Activated CD4-positive, alpha-beta T cell treated with anti-CD3 and anti-CD28 coated beads, Interleukin-2, amount 10 ng/mL, durations not matched to agents 24 days and 14 days (primary cell): ENCODE data around the gene OOSP2. TPM values are rescaled to one million over a fixed set of nuclear protein-coding genes. Genes with fewer than 3 reads are reported as not detected.
"Not testable (repeated sequence)": the region's sequence is repeated elsewhere in the genome, so short reads cannot be mapped to it uniquely, and the experiment has no call there.

Experiments
- DNase-seq: peaks from one replicate; pipeline ENCODE4 v3.0.0; 2022
- H3K27ac Mint-ChIP-seq: one replicate; pipeline ENCODE4 v1.8.0; 2022; ENCODE audit warnings: mild to moderate bottlenecking, mixed read lengths
- H3K27me3 Mint-ChIP-seq: one replicate; pipeline ENCODE4 v1.8.0; 2022; ENCODE audit warnings: mixed read lengths
- H3K36me3 Mint-ChIP-seq: one replicate; pipeline ENCODE4 v1.8.0; 2022; ENCODE audit warnings: low read depth, mild to moderate bottlenecking, mixed read lengths
- H3K4me1 Mint-ChIP-seq: one replicate; pipeline ENCODE4 v1.8.0; 2021; ENCODE audit warnings: mixed read lengths
- H3K4me3 Mint-ChIP-seq: one replicate; pipeline ENCODE4 v1.8.0; 2022; ENCODE audit warnings: mild to moderate bottlenecking, moderate library complexity, mixed read lengths
- H3K9me3 Mint-ChIP-seq: one replicate; pipeline ENCODE4 v1.8.0; 2021; ENCODE audit warnings: mixed read lengths
- intact Hi-C: fragments of 100-400 bp; cut with micrococcal nuclease; formaldehyde crosslinking; loops from one replicate; pipeline ENCODE4 v1.15.1; 2023
- total RNA-seq: library from RNA; stranded (reverse); gene quantifications from 2 replicates; pipeline ENCODE4 v1.2.3, GENCODE V29; 2022

Gene OOSP2
- total RNA-seq, 1 donor from 2014 or later, result not detected

- H3K27ac Mint-ChIP-seq, result no peak overlapping the region
- no peaks in the 10 kb centered on the region for H3K27me3 Mint-ChIP-seq
- H3K4me3 Mint-ChIP-seq, result no peak overlapping the region
- H3K36me3 Mint-ChIP-seq, result no peaks in the 10 kb centered on the region
- DNase-seq, result no peak
- peaks cover 5% of the 10 kb centered on the region for H3K9me3 Mint-ChIP-seq
- no peaks in the 10 kb centered on the region for H3K4me1 Mint-ChIP-seq
- intact Hi-C loops, result no loop called here
Measured at GRCh38 chr11:60059521-60060240, 19.5 kb downstream of the OOSP2 start.

- no peak for DNase-seq
- Mint-ChIP-seq H3K4me3 (no peak overlapping the region), H3K9me3 (peaks cover 5% of the 10 kb centered on the region), H3K27ac (no peak overlapping the region), H3K27me3 (no peaks in the 10 kb centered on the region), H3K4me1 (no peaks in the 10 kb centered on the region), H3K36me3 (no peaks in the 10 kb centered on the region)
- intact Hi-C loops, result no loop called here
Measured at GRCh38 chr11:60064111-60064510, 23.9 kb downstream of the OOSP2 start.

DNA sequence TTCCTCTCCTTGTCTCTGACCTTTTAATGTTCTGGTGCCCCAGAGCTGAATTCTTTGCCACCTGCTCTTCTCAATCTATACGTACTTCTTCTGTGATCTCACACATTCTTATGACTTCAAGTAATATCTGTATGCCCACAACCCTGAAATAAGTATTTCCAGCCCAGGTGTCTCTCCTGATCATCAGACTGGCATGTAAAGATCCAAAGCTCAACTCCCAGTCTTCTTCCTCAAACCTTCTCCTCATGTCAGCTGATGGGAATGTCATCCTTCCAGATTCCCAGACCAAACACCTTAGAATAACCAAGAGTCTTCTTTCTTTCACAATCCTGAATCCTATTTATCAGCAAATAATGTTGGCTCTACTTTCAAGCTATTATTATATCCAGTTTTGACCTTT is 25.6 kb downstream of the OOSP2 start:
- Mint-ChIP-seq H3K36me3 (no peaks in the 10 kb centered on the region), H3K4me1 (no peaks in the 10 kb centered on the region), H3K4me3 (no peak overlapping the region), H3K27ac (no peak overlapping the region), H3K27me3 (no peaks in the 10 kb centered on the region), H3K9me3 (peaks cover 3% of the 10 kb centered on the region)
- no peak for DNase-seq
- intact Hi-C loops, result no loop called here

DNA sequence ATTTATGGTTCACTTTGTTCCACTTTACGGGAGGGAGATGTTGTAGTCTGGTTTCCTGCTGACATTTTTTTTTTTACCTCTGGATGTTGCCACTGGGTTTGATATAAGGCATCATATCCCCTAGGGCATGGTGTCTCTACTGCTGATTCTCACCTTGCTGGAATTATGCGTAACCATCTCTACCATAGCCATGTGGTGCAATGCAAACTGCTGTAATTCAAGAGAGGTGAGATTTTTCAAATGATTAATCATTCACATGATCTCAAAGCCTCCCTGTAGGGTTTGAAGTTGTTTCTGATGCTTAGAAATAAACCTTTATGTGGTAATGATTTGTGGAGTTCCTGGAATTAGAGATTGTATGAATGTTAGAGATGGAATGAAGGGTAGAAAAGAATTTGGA is 29.2 kb downstream of the OOSP2 start:
- Mint-ChIP-seq H3K4me3 (no peak overlapping the region), H3K4me1 (no peaks in the 10 kb centered on the region), H3K9me3 (no peaks in the 10 kb centered on the region), H3K27ac (no peak overlapping the region), H3K36me3 (no peaks in the 10 kb centered on the region), H3K27me3 (no peaks in the 10 kb centered on the region)
- no peak for DNase-seq
- intact Hi-C loops, result no loop called here

DNA sequence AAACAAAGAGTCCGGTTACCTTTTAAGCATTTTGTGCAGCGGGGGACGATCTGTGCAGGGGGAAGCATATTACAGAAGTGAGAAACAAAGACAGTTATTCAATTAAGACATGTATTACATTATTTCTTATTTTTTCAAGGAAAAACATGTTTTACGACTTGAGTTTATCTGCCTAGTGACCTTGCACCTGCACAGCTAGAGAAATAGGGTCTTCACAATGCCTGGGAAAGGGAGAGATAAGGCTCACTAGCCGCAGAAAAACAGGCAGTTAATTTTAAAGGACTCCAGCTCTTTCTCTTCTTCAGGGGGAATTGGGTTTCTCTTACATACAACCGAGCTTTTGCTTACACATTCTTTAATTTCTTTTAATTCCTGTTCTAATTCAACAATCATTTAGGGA is 31.4 kb downstream of the OOSP2 start:
- H3K36me3 Mint-ChIP-seq, H3K27me3 Mint-ChIP-seq, H3K9me3 Mint-ChIP-seq, DNase-seq, H3K4me3 Mint-ChIP-seq, intact Hi-C loops, H3K4me1 Mint-ChIP-seq, H3K27ac Mint-ChIP-seq: not testable (repeated sequence)

GRCh38 chr11:60077216-60077817 is 37.1 kb downstream of the OOSP2 start:
- no peak for DNase-seq
- H3K9me3 Mint-ChIP-seq, result no peaks in the 10 kb centered on the region

GRCh38 chr11:60077981-60078380 is 37.8 kb downstream of the OOSP2 start:
- DNase-seq, result no peak
- intact Hi-C loops, result no loop called here
- Mint-ChIP-seq H3K27ac (no peak overlapping the region), H3K9me3 (no peaks in the 10 kb centered on the region), H3K4me1 (no peaks in the 10 kb centered on the region), H3K36me3 (no peaks in the 10 kb centered on the region), H3K4me3 (no peak overlapping the region), H3K27me3 (no peaks in the 10 kb centered on the region)

More at GRCh38 chr11:60077216-60077817, 37.1 kb downstream of the OOSP2 start:
- Mint-ChIP-seq H3K27ac (no peak overlapping the region), H3K27me3 (no peaks in the 10 kb centered on the region), H3K4me1 (no peaks in the 10 kb centered on the region), H3K4me3 (no peak overlapping the region), H3K36me3 (no peaks in the 10 kb centered on the region)
- intact Hi-C loops, result no loop called here

- Mint-ChIP-seq H3K4me3 (no peak overlapping the region), H3K27me3 (no peaks in the 10 kb centered on the region), H3K36me3 (no peaks in the 10 kb centered on the region), H3K9me3 (no peaks in the 10 kb centered on the region), H3K4me1 (no peaks in the 10 kb centered on the region), H3K27ac (no peak overlapping the region)
- no peak for DNase-seq
- intact Hi-C loops, result no loop called here
Measured at GRCh38 chr11:60078745-60079144, 38.5 kb downstream of the OOSP2 start.

DNA sequence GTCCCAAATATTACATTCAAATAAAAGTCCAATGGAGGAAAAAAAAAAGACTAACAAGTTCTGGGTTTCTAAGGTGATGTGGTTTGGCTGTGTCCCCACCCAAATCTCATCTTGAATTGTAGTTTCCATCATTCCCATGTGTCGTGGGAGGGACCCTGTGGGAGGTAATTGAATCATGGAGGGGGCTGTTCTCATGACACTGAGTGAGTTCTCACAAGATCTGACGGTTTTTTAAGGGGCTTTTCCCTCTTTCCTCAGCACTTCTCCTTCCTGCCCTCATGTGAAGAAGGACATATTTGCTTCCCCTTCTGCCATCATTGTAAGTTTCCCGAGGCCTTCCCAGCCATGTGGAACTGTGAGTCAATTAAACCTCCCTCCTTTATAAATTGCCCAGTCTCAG is 40.3 kb downstream of the OOSP2 start:
- Mint-ChIP-seq H3K4me3 (no peak overlapping the region), H3K9me3 (no peaks in the 10 kb centered on the region), H3K36me3 (no peaks in the 10 kb centered on the region), H3K27ac (no peak overlapping the region), H3K27me3 (peaks cover 3% of the 10 kb centered on the region), H3K4me1 (no peaks in the 10 kb centered on the region)
- DNase-seq, result no peak
- intact Hi-C loops, result no loop called here

GRCh38 chr11:60084631-60085273 is 44.5 kb downstream of the OOSP2 start:
- Mint-ChIP-seq H3K4me3 (no peak overlapping the region), H3K4me1 (no peaks in the 10 kb centered on the region), H3K27me3 (peaks cover 3% of the 10 kb centered on the region), H3K27ac (no peak overlapping the region), H3K36me3 (no peaks in the 10 kb centered on the region), H3K9me3 (no peaks in the 10 kb centered on the region)
- no peak for DNase-seq
- intact Hi-C loops, result no loop called here

GRCh38 chr11:60085909-60086308 is 45.7 kb downstream of the OOSP2 start:
- intact Hi-C loops, result no loop called here
- Mint-ChIP-seq H3K4me1 (no peaks in the 10 kb centered on the region), H3K9me3 (no peaks in the 10 kb centered on the region), H3K36me3 (no peaks in the 10 kb centered on the region), H3K27ac (no peak overlapping the region), H3K4me3 (no peak overlapping the region), H3K27me3 (peaks cover 3% of the 10 kb centered on the region)
- no peak for DNase-seq

DNA sequence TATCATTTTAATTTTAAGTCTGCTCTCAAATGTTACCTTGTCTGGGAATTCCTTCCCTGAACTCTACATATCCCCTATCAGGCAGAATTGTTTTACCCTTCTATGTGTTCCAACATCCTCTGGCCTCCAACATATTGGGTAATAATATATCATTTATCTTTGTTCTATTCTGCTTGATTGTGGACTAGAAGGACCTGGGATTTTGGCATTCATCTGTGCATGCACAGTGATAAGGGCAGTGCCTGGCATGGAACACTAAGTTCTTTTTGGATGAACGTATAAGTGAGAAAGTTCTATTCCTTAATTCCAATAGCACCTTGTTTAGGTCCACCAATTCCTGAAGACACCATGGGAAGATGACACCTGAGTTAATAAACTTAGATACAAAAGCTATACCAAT is 47.0 kb downstream of the OOSP2 start:
- intact Hi-C loops, result no loop called here
- DNase-seq, result no peak
- H3K4me3 Mint-ChIP-seq, result no peak overlapping the region

GRCh38 chr11:60088364-60088763 is 48.2 kb downstream of the OOSP2 start, which contains the start of gene MS4A2:
MS4A2 (plus strand) TSS chr11:60088664; CDS start chr11:60088766, 102 bp downstream.
- Mint-ChIP-seq H3K27ac (no peak within 1 kb of the TSS), H3K4me1 (no peaks in the 10 kb centered on the region), H3K27me3 (peaks cover 3% of the 10 kb centered on the region), H3K36me3 (no peaks in the 10 kb centered on the region), H3K4me3 (no peak within 1 kb of the TSS), H3K9me3 (no peaks in the 10 kb centered on the region)
- intact Hi-C loops, result no loop called here
- DNase-seq, result no peak

More for the DNA sequence above, 47.0 kb downstream of the OOSP2 start:
- Mint-ChIP-seq H3K27ac (no peak overlapping the region), H3K27me3 (peaks cover 3% of the 10 kb centered on the region), H3K9me3 (no peaks in the 10 kb centered on the region), H3K36me3 (no peaks in the 10 kb centered on the region), H3K4me1 (no peaks in the 10 kb centered on the region)

DNA sequence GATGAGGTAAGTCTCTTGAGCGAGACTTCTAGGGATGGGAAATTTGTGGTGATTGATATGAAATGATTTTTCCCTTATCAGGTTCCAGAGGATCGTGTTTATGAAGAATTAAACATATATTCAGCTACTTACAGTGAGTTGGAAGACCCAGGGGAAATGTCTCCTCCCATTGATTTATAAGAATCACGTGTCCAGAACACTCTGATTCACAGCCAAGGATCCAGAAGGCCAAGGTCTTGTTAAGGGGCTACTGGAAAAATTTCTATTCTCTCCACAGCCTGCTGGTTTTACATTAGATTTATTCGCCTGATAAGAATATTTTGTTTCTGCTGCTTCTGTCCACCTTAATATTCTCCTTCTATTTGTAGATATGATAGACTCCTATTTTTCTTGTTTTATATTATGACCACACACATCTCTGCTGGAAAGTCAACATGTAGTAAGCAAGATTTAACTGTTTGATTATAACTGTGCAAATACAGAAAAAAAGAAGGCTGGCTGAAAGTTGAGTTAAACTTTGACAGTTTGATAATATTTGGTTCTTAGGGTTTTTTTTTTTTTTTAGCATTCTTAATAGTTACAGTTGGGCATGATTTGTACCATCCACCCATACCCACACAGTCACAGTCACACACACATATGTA is 55.4 kb downstream of the OOSP2 start:
- intact Hi-C loops, result no loop called here
- Mint-ChIP-seq H3K4me1 (no peaks in the 10 kb centered on the region), H3K4me3 (no peak overlapping the region), H3K27ac (no peak overlapping the region), H3K9me3 (no peaks in the 10 kb centered on the region), H3K27me3 (no peaks in the 10 kb centered on the region), H3K36me3 (no peaks in the 10 kb centered on the region)
- DNase-seq, result no peak
